Measurements from ENCODE around the gene RAB11FIP3.
A peak's percentile ranks its signal among the peaks of the same experiment; 100 is the strongest.

RAB11FIP3 gene

DNA sequence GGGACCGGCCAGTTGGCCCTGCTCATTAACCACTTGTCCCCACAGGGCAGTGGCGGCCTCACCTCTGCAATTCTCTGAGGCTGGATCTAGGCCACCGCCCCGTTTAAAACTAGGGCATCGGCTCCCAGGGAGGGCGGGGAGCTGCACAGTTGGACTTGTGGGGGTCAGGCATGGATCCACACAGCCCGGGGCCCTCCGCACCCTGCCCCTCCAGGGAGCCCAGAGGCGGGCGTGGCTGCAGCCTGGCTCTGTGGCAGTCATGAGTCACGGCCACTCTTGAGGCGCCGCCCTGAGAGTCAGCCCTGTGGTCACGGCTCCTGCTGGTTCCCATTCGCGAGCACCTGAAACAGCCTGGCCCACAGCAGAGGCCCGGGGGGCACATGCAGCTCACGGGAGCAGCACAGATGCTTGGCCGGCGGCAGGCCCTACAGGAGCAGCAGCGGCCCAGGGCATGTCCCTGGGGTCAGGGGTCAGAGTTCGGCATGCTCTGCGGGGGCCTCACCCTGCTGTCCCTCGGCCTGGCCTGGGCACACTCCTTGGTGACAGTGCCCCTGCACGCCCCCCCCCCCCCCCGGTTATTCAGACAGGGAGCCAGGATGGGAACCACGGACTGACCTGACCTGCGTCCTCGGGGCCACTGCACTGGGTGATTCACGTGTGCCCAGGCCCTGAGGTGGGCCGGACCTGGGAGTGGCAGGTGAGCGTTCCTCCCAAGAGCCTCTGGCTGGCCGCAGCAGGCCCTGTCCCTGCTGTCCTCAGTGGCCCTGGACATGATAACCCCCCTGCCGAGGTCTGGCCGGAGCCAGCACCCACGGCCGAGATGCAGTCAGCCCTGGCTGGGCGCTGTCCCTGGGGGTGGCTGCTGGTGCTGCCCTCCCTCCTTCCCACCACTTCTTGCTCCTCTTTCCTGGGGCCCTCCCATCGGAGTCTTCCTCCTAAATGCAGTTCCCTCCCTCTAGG lies 110.3 kb downstream of the RAB11FIP3 start:
- DNase-seq = peak; percentile 69

- no peak for DNase-seq
Measured at GRCh38 chr16:536746-537145, 111.3 kb downstream of the RAB11FIP3 start.

DNA sequence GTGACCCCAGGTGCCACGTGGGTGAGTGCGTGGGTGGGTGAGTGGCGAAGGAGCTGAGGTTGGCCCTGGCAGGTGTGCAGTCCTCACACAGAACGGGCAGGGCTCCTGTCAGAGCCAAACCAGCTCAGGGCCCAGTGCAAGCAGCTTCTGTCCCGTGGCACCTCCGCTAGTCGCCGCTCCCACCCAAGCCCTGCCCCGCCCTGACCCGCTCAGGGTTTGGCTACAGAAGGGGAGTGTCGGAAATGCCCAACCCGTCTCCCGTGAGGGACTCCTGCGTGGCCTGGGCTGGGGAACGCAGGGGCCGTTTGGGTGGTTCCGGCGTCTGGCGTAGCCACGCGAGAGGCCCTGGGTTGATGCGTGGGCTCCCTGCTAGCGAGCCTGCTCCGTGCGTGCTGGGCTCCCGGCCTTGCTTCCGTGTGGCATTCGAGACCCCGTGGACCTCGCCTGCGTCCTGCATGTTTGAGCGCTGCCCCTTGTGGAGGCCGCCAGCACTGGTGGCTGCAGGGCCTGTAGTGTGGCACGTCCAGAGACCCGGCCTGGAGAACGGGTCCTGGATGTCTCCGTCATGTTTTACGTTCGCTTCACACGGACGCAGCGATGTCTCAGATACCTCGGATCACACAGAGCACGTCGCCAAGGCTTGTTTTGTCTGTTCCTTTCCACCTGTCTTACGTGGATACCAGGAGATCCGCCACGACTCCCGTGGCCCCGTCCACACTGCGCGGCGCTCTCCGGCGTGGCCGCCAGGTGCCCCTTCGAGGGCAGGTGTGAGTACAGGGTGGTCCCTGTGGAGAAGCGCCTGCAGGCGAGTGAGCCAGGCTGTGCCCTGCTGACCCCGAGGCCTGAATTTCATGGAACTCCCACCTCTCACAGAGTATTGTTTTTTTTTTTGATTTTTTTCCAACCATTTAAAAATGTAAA lies 112.2 kb downstream of the RAB11FIP3 start:
- DNase-seq = no peak

DNA sequence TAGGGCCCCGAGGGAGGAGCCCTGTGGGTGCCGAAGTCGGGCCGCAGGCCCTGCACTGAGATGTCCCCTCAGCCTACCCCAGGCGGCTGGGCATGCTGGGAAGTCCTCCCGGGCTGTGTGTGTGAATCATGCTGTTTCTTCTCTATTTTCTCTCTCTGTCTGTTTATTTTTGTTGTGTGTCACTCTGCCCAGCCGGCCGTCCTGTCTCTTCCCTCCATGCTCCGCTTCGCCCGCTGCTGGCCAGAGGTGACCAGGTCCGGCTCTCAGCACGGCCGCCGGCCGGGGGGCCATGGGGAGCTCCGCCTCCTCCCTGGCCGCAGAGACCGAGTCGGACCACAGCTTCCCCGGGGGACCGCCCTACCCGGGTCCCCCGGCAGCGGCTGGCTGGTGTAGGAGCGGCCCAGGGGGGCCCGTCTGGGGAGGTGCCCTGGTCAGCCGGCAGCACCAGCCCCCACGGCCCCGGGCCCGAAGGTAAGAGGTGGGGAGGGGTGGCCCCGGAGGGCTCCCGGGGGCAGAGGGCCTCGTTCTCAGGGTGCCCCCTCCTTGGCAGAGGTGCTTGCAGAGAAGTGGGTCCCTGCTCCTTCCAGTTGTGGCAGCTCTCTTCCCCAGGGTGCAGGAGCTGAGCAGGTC lies 114.6 kb downstream of the RAB11FIP3 start:
- DNase-seq = no peak

- DNase-seq = no peak
Measured at GRCh38 chr16:540645-541340, 115.3 kb downstream of the RAB11FIP3 start.

DNA sequence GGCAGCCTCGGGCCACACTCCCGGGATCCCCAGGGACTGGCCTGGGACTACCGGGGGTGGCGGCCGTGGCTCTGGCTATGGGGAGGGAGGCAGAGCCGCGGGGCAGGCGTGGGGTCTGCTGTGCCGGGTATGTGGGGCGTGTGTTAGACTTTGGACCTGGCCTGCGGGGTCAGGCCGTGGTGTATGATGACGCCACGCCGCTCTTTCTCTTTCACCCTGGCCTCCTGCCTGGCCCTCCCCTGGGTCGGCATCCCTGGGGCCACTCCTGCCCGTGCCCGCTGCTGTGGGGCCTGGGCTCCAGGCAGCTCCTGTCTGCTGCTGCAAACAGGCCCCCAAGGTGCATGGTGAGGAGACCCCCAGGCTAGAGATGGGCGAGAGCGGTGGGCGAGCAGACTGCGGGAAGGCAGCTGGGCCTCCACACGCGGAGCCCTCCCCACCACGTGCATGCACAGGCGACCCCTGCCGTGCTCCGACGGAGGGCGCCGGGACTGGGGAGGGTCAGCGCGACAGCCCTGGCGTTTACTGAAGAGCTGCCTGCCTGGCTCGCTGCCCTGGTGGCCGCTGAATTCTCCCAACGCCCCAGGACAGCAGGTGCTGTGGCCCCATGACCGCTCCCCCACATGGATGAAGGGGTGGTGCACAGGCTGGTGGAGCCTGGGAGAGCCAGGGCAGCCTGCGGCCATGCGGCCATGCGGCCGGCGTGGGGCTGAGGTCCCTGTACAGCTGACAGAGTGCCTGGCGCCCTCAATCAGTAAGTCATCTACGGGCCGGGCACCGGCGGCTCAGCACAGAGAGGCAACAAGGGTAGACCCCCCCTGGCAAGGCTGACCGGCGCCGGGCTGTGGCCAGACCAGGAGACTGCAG lies 118.1 kb downstream of the RAB11FIP3 start:
- no peak for DNase-seq

DNA sequence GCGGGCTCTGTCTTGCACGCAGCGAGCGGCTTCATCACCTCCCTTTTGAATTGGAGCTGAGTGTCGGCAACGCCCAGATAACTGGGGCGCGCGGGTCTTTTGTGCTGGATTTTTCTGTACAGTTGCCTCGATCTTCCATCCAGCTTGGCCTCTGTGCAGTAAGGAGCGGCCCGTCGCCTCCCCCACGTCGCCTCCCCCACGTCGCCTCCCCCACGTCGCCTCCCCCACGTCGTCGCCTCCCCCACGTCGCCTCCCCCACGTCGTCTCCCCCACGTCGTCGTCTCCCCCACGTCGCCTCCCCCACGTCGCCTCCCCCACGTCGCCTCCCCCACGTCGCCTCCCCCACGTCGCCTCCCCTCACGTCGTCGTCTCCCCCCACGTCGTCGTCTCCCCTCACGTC lies 119.1 kb downstream of the RAB11FIP3 start:
- no peak for DNase-seq

DNA sequence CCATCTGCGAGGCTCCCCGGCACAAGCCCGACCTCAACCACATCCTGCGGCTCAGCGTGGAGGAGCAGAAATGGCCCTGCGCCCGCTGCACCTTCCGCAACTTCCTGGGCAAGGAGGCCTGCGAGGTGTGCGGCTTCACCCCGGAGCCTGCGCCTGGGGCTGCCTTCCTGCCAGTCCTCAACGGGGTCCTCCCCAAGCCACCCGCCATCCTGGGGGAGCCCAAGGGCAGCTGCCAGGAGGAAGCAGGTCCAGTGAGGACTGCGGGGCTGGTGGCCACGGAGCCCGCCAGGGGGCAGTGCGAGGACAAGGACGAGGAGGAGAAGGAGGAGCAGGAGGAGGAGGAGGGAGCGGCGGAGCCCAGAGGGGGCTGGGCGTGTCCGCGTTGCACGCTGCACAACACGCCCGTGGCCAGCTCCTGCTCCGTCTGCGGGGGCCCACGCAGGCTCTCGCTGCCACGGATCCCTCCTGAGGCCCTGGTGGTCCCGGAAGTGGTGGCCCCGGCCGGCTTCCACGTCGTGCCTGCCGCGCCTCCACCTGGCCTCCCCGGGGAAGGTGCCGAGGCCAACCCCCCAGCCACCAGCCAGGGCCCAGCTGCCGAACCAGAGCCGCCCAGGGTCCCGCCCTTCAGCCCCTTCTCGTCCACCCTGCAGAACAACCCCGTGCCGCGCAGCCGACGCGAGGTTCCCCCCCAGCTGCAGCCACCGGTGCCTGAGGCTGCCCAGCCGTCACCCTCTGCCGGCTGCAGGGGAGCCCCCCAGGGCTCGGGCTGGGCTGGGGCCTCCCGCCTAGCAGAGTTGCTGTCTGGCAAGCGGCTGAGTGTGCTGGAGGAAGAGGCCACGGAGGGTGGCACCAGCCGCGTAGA lies 121.7 kb downstream of the RAB11FIP3 start:
- DNase-seq = peak; percentile 86

DNA sequence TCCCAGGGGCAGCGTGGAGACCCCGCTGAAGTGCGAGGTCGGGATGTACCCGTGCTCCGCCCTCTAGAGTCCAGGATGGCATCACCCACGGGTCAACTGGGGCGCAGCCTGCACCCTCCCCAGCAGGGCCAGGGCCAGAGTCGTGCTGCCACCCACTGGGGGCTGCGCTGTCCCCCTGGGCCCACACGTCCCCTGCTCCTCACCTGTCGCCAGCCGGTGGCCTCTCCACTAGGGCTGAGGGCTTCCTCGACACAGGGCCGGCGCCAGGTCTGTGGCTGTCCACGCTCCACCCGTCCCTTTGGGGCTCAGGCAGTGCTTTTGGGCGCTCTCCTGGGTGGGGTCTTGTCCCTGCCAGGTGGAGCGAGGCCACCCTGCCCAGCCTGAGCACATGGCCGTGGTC lies 123.1 kb downstream of the RAB11FIP3 start:
- no peak for DNase-seq

- DNase-seq = no peak
Measured at GRCh38 chr16:549544-550263, 124.3 kb downstream of the RAB11FIP3 start.

GRCh38 chr16:551210-551609 lies 125.8 kb downstream of the RAB11FIP3 start:
- no peak for DNase-seq

DNA sequence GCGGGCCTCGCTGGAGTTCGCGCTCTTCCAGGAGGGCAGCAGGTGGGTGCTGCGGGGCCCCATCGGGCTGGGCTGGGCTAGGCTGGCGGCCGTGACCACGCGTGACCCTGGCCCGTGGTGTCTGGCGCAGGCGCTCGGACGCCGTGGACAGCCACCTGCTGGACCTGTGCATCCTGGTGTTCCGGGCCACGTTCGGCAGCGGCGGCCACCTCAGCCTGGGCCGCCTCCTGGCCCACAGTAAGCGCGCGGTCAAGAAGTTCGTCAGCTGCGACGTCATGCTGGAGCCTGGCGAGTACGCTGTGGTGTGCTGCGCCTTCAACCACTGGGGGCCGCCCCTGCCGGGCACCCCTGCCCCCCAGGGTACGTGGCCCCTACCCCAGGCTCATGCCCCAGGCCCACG lies 126.7 kb downstream of the RAB11FIP3 start:
- no peak for DNase-seq

GRCh38 chr16:553601-554296 lies 128.3 kb downstream of the RAB11FIP3 start:
- no peak for DNase-seq

DNA sequence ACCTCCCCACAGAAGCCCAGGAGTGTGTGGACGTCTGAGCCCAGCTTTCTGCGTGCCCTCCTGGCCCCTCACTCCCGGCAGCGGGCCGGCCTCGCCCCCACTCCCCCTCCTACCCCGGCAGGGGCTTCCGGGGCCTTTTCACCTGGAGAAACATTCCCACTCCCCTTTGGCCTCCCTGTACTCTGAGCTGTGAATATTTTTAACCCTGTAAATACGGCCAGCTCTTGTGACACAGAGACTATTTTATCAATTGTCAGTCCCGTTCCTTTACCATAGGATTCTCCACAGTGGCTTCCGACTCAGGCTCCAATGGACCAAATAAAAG lies 128.8 kb downstream of the RAB11FIP3 start:
- DNase-seq = no peak

GRCh38 chr16:554640-555365 lies 129.4 kb downstream of the RAB11FIP3 start:
- no peak for DNase-seq

- DNase-seq = no peak
Measured at GRCh38 chr16:555528-556473, 130.4 kb downstream of the RAB11FIP3 start.

DNA sequence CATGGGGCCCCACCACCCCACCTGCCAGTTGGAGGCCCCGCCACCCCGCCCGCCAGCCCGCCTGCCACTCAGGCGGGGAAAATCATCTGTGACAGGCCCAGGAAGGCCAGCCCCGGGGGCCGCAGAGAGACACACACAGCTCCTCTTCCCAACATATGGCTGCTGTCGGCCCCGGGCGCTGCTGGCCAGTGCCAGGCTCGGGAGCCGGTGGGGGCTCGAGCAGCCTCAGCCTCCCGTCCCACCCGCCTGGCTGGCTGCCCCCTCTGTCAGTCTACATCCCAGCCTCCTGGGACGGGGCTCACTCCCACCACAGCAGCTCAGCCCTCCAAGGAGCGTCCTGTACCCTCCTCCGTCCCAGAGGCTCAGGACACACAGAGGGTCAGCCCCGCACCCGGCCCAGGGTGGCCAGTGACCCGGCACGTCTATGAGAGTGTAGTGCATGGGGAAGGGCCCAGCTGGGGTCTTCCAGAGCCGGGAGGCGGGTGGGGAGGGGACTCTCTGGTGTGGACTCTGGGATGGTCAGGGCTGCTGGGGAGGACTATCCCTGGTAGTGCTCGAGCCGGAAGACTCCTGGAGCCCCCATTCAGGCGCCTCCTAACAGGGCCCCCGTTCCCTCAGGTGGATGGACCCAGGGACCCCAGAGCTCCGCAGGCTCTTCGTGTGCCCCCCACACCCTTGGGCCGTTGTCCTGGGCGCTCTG lies 131.2 kb downstream of the RAB11FIP3 start:
- DNase-seq = no peak
